H1 (cell line): ENCODE results near the gene DNAJC22. TPM values are rescaled to one million over a fixed set of nuclear protein-coding genes. Genes with fewer than 3 reads are reported as not detected.
"Not testable (repeated sequence)": the region's sequence is repeated elsewhere in the genome, so short reads cannot be mapped to it uniquely, and the experiment has no call there.

ENCODE experiments used
- CTCF ChIA-PET: fragments of 300-600 bp; sonication (Branson Sonifier 250); formaldehyde crosslinking; loops from one replicate; lab custom pipeline; 2021; ENCODE audit not compliant: partially characterized antibody; lab: Charles Lee
- POLR2A ChIA-PET: fragments of 300-600 bp; sonication (Branson Sonifier 250); formaldehyde crosslinking; loops from one replicate; lab custom pipeline; 2021; ENCODE audit warnings: inconsistent platforms; ENCODE audit not compliant: partially characterized antibody; lab: Charles Lee
- DNase-seq, 2 experiments: peaks; one replicate each; pipeline versions ENCODE4 v3.0.0 to v3.0.0-alpha.2; 2010 to 2022; ENCODE audit warnings: low spot score in 2 of 2, low read depth in 1 of 2, mixed read lengths in 1 of 2
- FAIRE-seq: peaks from 2 replicates; lab custom pipeline; 2011; peaks lifted over from hg19 to GRCh38; lab: Jason Lieb, UNC
- H2AFZ ChIP-seq: 2 replicates; pipeline ENCODE4 v1.8.1; 2012; ENCODE audit warnings: low read length, inconsistent platforms
- H2AK5ac ChIP-seq: 2 replicates; pipeline ENCODE4 v1.6.1; 2013; ENCODE audit warnings: low read depth, low read length
- H2BK120ac ChIP-seq: replicated peaks from 2 replicates; pipeline ENCODE3; 2013; ENCODE audit warnings: low read depth, low read length, inconsistent platforms
- H2BK12ac ChIP-seq: 2 replicates; pipeline ENCODE4 v1.6.1; 2013; ENCODE audit warnings: low read depth, low read length
- H2BK15ac ChIP-seq: 2 replicates; pipeline ENCODE4 v1.6.1; 2013; ENCODE audit warnings: low read length
- H2BK20ac ChIP-seq: 2 replicates; pipeline ENCODE4 v1.6.1; 2013; ENCODE audit warnings: low read length
- H2BK5ac ChIP-seq: 2 replicates; pipeline ENCODE4 v1.6.1; 2013; ENCODE audit warnings: low read depth, low read length
- H3K14ac ChIP-seq: 2 replicates; pipeline ENCODE4 v1.6.1; 2013; ENCODE audit warnings: inconsistent platforms; ENCODE audit not compliant: insufficient read length
- H3K18ac ChIP-seq: 2 replicates; pipeline ENCODE4 v1.6.1; 2013; ENCODE audit warnings: low read length; ENCODE audit errors: extremely low read depth
- H3K23ac ChIP-seq: 2 replicates; pipeline ENCODE4 v1.6.1; 2013; ENCODE audit warnings: inconsistent platforms; ENCODE audit not compliant: insufficient read length
- H3K23me2 ChIP-seq: 2 replicates; pipeline ENCODE4 v1.6.1; 2013; ENCODE audit warnings: low read depth, low read length
- H3K27ac ChIP-seq: 2 replicates; pipeline ENCODE4 v1.6.1; 2011; ENCODE audit warnings: low read depth, low read length, inconsistent platforms
- H3K27me3 ChIP-seq, 4 experiments: replicated peaks in 1 of 4; 1 replicate in 1 of 4; 2 replicates in 3 of 4; pipeline versions ENCODE4 v1.6.1 to v1.8.1; 2011 to 2013; ENCODE audit warnings: low read length in 3 of 4, mild to moderate bottlenecking in 3 of 4, inconsistent platforms in 2 of 4, mixed read lengths in 2 of 4, moderate library complexity in 1 of 4; ENCODE audit not compliant: control insufficient read depth in 3 of 4, insufficient read depth in 3 of 4; ENCODE audit errors: extremely low read depth in 1 of 4
- H3K36me3 ChIP-seq, 4 experiments: 2 replicates each; pipeline versions ENCODE4 v1.6.1 to v1.8.1; 2011 to 2013; ENCODE audit warnings: mild to moderate bottlenecking in 4 of 4, low read length in 3 of 4, moderate library complexity in 2 of 4, control low read depth in 1 of 4, inconsistent platforms in 1 of 4; ENCODE audit not compliant: insufficient read depth in 4 of 4, control insufficient read depth in 2 of 4
- H3K4ac ChIP-seq: replicated peaks from 2 replicates; pipeline ENCODE3; 2013; ENCODE audit warnings: low read length, low read depth, mixed read lengths, inconsistent platforms; ENCODE audit not compliant: insufficient read length
- H3K4me1 ChIP-seq, 4 experiments: replicated peaks in 1 of 4; 1 replicate in 1 of 4; 2 replicates in 3 of 4; pipeline versions ENCODE4 v1.6.1 to v1.8.1; 2011 to 2013; ENCODE audit warnings: low read length in 3 of 4, inconsistent platforms in 2 of 4, mixed read lengths in 1 of 4; ENCODE audit not compliant: insufficient read depth in 4 of 4, control insufficient read depth in 3 of 4
- H3K4me2 ChIP-seq, 2 experiments: 2 replicates each; pipeline versions ENCODE4 v1.6.1 to v1.8.1; 2011 to 2013; ENCODE audit warnings: low read depth in 2 of 2, low read length in 2 of 2, control low read depth in 1 of 2, inconsistent platforms in 1 of 2, mild to moderate bottlenecking in 1 of 2; ENCODE audit not compliant: insufficient read depth in 1 of 2
- H3K4me3 ChIP-seq, 4 experiments: fragments of 200-600, 300-600 bp in 1 of 4; sonication (generic), shearing (Covaris generic), sonication (Bioruptor Twin) in 1 of 4; 2 replicates each; pipeline versions ENCODE4 v1.5.1 to v1.8.1; 2011 to 2016; ENCODE audit warnings: low read length in 4 of 4, low read depth in 3 of 4, control low read depth in 2 of 4, inconsistent platforms in 2 of 4, mild to moderate bottlenecking in 2 of 4, mixed read lengths in 1 of 4, moderate library complexity in 1 of 4; ENCODE audit not compliant: insufficient read depth in 2 of 4; ENCODE audit errors: extremely low read depth in 1 of 4
- H3K56ac ChIP-seq: replicated peaks from 2 replicates; pipeline ENCODE3; 2013; ENCODE audit warnings: low read depth, mild to moderate bottlenecking, mixed read lengths, low read length, inconsistent platforms; ENCODE audit not compliant: insufficient read length
- H3K79me1 ChIP-seq: 2 replicates; pipeline ENCODE4 v1.6.1; 2013; ENCODE audit warnings: low read depth, low read length, control low read depth
- H3K79me2 ChIP-seq, 2 experiments: 2 replicates each; pipeline versions ENCODE4 v1.6.1 to v1.8.1; 2012 to 2013; ENCODE audit warnings: low read length in 2 of 2, mild to moderate bottlenecking in 2 of 2, inconsistent platforms in 1 of 2; ENCODE audit not compliant: insufficient read depth in 2 of 2, control insufficient read depth in 1 of 2
- H3K9ac ChIP-seq, 4 experiments: replicated peaks in 1 of 4; 1 replicate in 1 of 4; 2 replicates in 3 of 4; pipeline versions ENCODE4 v1.6.1 to v1.8.1; 2011 to 2013; ENCODE audit warnings: low read depth in 3 of 4, low read length in 3 of 4, control low read depth in 2 of 4, mild to moderate bottlenecking in 2 of 4, moderate library complexity in 2 of 4, inconsistent platforms in 1 of 4; ENCODE audit errors: extremely low read depth in 1 of 4
- H3K9me3 ChIP-seq, 2 experiments: 2 replicates each; pipeline versions ENCODE4 v1.6.1 to v1.8.1; 2012 to 2013; ENCODE audit warnings: mild to moderate bottlenecking in 2 of 2, moderate library complexity in 2 of 2, control low read depth in 1 of 2, inconsistent platforms in 1 of 2, low read depth in 1 of 2, low read length in 1 of 2, mixed read lengths in 1 of 2; ENCODE audit not compliant: insufficient read depth in 2 of 2
- H4K20me1 ChIP-seq, 2 experiments: replicated peaks in 1 of 2; 2 replicates each; pipeline versions ENCODE3 to v1.8.1; 2011 to 2013; ENCODE audit warnings: inconsistent platforms in 2 of 2, low read length in 2 of 2, mild to moderate bottlenecking in 1 of 2; ENCODE audit not compliant: insufficient read depth in 2 of 2, control insufficient read depth in 1 of 2
- H4K5ac ChIP-seq: 2 replicates; pipeline ENCODE4 v1.6.1; 2013; ENCODE audit warnings: low read length, low read depth, mixed read lengths, inconsistent platforms; ENCODE audit not compliant: insufficient read length
- H4K8ac ChIP-seq: 2 replicates; pipeline ENCODE4 v1.8.0; 2013; ENCODE audit warnings: mild to moderate bottlenecking, moderate library complexity, low read length, inconsistent platforms; ENCODE audit not compliant: insufficient read depth; ENCODE audit errors: extremely low read depth
- H4K91ac ChIP-seq: replicated peaks from 2 replicates; pipeline ENCODE3; 2013; ENCODE audit warnings: low read length, mixed read lengths, inconsistent platforms; ENCODE audit not compliant: insufficient read length
- WGBS, 2 experiments: shearing (Covaris generic) in 1 of 2; methylation state at CpG; one replicate each; pipeline versions ENCODE4 v1.1.6 to v1.1.7; 2013 to 2015; ENCODE audit warnings: low lambda C conversion rate in 2 of 2, mixed read lengths in 2 of 2, inconsistent platforms in 1 of 2, low coverage in 1 of 2, missing lambda C conversion rate in 1 of 2; ENCODE audit not compliant: insufficient replicate concordance in 2 of 2, insufficient coverage in 1 of 2, insufficient read length in 1 of 2; ENCODE audit errors: extremely low coverage in 1 of 2, missing lambda C conversion rate in 1 of 2; 5-methylcytosine and 5-hydroxymethylcytosine counted together
- polyA plus RNA-seq, 7 experiments: library from polyadenylated mRNA; depleted of rRNA in 3 of 7; stranded (reverse) in 5 of 7; unstranded in 2 of 7; fragments of >200 nt in 5 of 7; fragments of 200-250 nt in 2 of 7; gene quantifications; 1 replicate in 5 of 7; 2 replicates in 1 of 7; 4 replicates in 1 of 7; pipeline versions ENCODE4 v1.2.1 to v1.2.3, GENCODE V29; 2011 to 2013; ENCODE audit warnings: missing spikeins in 2 of 7, mixed read lengths in 2 of 7
- total RNA-seq: library from RNA; stranded (reverse); fragmentation: NEBNext Ultra II Directional; extraction: Animal tissue kit (Norgen Biotek cat#: 25700); gene quantifications from 2 replicates; pipeline ENCODE4 v1.2.1, GENCODE V29; 2021

DNAJC22 gene
- total and polyA plus RNA-seq, 2 of the 8 experiments (the other 6 are each of a cell fraction or from before 2014, with no cell fraction given), result 0.20 to 0.39 TPM

GRCh38 chr12:49310451-49311000 lies 36.2 kb upstream of the DNAJC22 start:
- H3K79me1 ChIP-seq, H2BK120ac ChIP-seq, H2BK5ac ChIP-seq, H4K91ac ChIP-seq, POLR2A ChIA-PET, H3K9ac ChIP-seq, H3K23ac ChIP-seq, H3K36me3 ChIP-seq, DNase-seq, H2BK20ac ChIP-seq, H3K27me3 ChIP-seq, H3K56ac ChIP-seq, H3K9me3 ChIP-seq, H4K5ac ChIP-seq, H3K4me1 ChIP-seq, H4K8ac ChIP-seq, H3K4me2 ChIP-seq, H3K14ac ChIP-seq, H4K20me1 ChIP-seq, H3K79me2 ChIP-seq, H2AFZ ChIP-seq, H3K4me3 ChIP-seq, H2AK5ac ChIP-seq, H3K18ac ChIP-seq, H3K4ac ChIP-seq, H2BK12ac ChIP-seq, CTCF ChIA-PET, FAIRE-seq, H2BK15ac ChIP-seq, H3K23me2 ChIP-seq, H3K27ac ChIP-seq: not testable (repeated sequence)
- 78% methylated on average over 2 of the region's 3 CpGs; no CpG with 5 or more reads in 1 of the 2 experiments for WGBS, 2 experiments
